GF-D8 (cell line): ENCODE measurements around the gene ZC3H10.
"Not testable (repeated sequence)": the region's sequence is repeated elsewhere in the genome, so short reads cannot be mapped to it uniquely, and the experiment has no call there.

Experiments
- DNase-seq: peaks from one replicate; lab custom pipeline; 2025; lab: John Stamatoyannopoulos, UW

The ZC3H10 gene

GRCh38 chr12:56154818-56155217 lies 36.8 kb downstream of the ZC3H10 start:
- no peak for DNase-seq

GRCh38 chr12:56155256-56155845 lies 37.3 kb downstream of the ZC3H10 start:
- DNase-seq, result no peak

GRCh38 chr12:56156464-56157200 lies 38.6 kb downstream of the ZC3H10 start:
- not testable (repeated sequence) for DNase-seq

GRCh38 chr12:56157201-56158028 lies 39.3 kb downstream of the ZC3H10 start:
- DNase-seq, result peak; percentile 84

- peak; percentile 91 for DNase-seq
These were observed 40.2 kb downstream of the ZC3H10 start, which contains the start of gene MYL6 for GRCh38 chr12:56158029-56158925. TSS of gene MYL6 (plus strand) at chr12:56158359. CDS start at chr12:56158402, 43 bp downstream.

GRCh38 chr12:56158926-56159461 lies 40.9 kb downstream of the ZC3H10 start:
- peak; percentile 35 for DNase-seq

GRCh38 chr12:56159482-56160192 lies 41.6 kb downstream of the ZC3H10 start:
- no peak for DNase-seq

- no peak for DNase-seq
These were observed 42.2 kb downstream of the ZC3H10 start for GRCh38 chr12:56160193-56160763.

GRCh38 chr12:56160894-56161689 lies 43.0 kb downstream of the ZC3H10 start:
- DNase-seq, result no peak

- DNase-seq, result no peak
These were observed 43.8 kb downstream of the ZC3H10 start for GRCh38 chr12:56161690-56162351.

- DNase-seq, result no peak
These were observed 44.6 kb downstream of the ZC3H10 start for GRCh38 chr12:56162468-56163290.

- DNase-seq, result no peak
These were observed 45.7 kb downstream of the ZC3H10 start for GRCh38 chr12:56163533-56164344.

GRCh38 chr12:56164345-56164729 lies 46.3 kb downstream of the ZC3H10 start:
- DNase-seq, result no peak

- DNase-seq, result no peak
These were observed 47.3 kb downstream of the ZC3H10 start for GRCh38 chr12:56165369-56165768.

- DNase-seq, result no peak
These were observed 51.2 kb downstream of the ZC3H10 start for GRCh38 chr12:56169229-56169759.

- no peak for DNase-seq
These were observed 54.8 kb downstream of the ZC3H10 start for GRCh38 chr12:56172839-56173238.
